Stimulated activated CD8-positive, alpha-beta memory T cell treated with anti-CD3 and anti-CD28 coated beads, Interleukin-4, amount 100 ng/mL, for 4 hours (primary cell): ENCODE measurements around the gene SEPTIN8.

Experiments used
- DNase-seq, 2 donors: peaks; one replicate each; pipeline ENCODE4 v3.0.0-alpha.2; 2020; ENCODE audit warnings: low read depth in 2 of 2, low spot score in 1 of 2

SEPTIN8 gene

GRCh38 chr5:132765311-132766019 is 11.6 kb downstream of the SEPTIN8 start:
- DNase-seq = no peak

GRCh38 chr5:132764671-132765238 is 12.3 kb downstream of the SEPTIN8 start:
- DNase-seq = no peak

GRCh38 chr5:132764051-132764450 is 13.0 kb downstream of the SEPTIN8 start:
- no peak for DNase-seq

GRCh38 chr5:132763181-132764036 is 13.6 kb downstream of the SEPTIN8 start:
- DNase-seq = no peak

GRCh38 chr5:132762246-132763000 is 14.6 kb downstream of the SEPTIN8 start:
- no peak for DNase-seq

GRCh38 chr5:132761321-132762240 is 15.5 kb downstream of the SEPTIN8 start:
- DNase-seq = no peak

- DNase-seq = no peak
These were observed 16.3 kb downstream of the SEPTIN8 start for GRCh38 chr5:132760601-132761317.

- DNase-seq = no peak
These were observed 17.0 kb downstream of the SEPTIN8 start for GRCh38 chr5:132760049-132760420.

- no peak for DNase-seq
These were observed 17.7 kb downstream of the SEPTIN8 start for GRCh38 chr5:132759114-132760048.

GRCh38 chr5:132758451-132758850 is 18.6 kb downstream of the SEPTIN8 start:
- DNase-seq = no peak

GRCh38 chr5:132756542-132756941 is 20.5 kb downstream of the SEPTIN8 start:
- no peak for DNase-seq

GRCh38 chr5:132754947-132755346 is 22.1 kb downstream of the SEPTIN8 start:
- DNase-seq = no peak

GRCh38 chr5:132754111-132754510 is 22.9 kb downstream of the SEPTIN8 start:
- DNase-seq = no peak

- DNase-seq = no peak
These were observed 23.7 kb downstream of the SEPTIN8 start for GRCh38 chr5:132753135-132753987.

GRCh38 chr5:132752581-132753125 is 24.4 kb downstream of the SEPTIN8 start:
- no peak for DNase-seq

- DNase-seq = no peak
These were observed 25.0 kb downstream of the SEPTIN8 start for GRCh38 chr5:132751971-132752580.

- no peak for DNase-seq
These were observed 25.6 kb downstream of the SEPTIN8 start for GRCh38 chr5:132751444-132751843.
